HG02852 (cell line): ENCODE measurements around the gene RALGPS1.

ENCODE experiments used
- ATAC-seq: cut with Tn5 transposase; IDR thresholded peaks from one replicate; pipeline ENCODE4 v1.9.1; 2021; ENCODE audit warnings: mild to moderate bottlenecking, moderate library complexity; ENCODE audit not compliant: unreplicated experiment

RALGPS1 gene

DNA sequence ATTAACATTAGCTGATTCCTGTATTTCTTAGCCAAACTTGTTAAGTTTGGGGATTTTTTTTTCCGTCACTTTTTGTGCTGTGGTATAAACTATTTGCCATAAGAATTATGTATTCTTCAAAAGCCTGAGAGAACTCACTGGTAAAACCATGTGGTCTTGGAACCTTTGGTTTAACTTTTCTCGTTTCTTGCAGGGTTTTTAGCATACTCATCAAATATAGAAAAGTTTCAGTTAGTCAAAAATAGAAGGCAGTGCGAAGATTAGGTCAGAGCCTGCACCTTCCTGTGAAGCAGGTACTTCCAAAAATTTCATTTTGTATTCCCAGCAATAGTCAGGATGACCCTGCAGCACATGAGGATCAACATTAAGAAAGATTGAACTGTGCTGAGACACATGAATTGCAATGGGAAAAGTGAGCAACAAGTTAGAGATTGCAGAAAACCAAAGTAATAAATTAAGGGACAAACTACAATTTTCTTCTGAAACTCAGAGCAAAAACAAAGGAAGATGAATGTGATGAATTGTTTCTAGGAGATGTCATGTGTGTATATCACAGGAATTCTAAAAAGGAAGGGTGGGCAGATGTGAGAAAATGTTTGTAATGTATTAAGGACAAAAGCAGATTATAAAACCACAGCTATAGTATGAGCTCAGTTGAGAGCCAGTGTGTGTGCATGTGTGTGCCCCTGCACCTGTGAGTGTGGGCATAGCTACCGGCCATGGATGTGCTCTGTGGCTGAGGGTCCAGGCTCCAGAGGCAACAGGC, 105.6 kb downstream of the RALGPS1 start:
- no peak for ATAC-seq

DNA sequence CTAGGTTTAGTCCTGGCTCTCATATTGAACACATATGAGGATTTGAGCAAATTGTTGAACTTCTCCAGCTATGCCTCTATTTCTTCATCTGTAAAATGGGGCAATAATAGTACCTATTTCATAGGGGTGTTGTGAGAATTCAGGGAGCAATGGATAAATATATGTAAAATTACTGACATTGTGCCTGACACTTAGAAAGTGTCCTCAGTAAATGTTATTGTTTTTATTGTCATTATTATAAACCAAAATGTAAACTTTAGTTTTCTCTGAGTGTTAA, 106.2 kb downstream of the RALGPS1 start:
- ATAC-seq, result no peak

- ATAC-seq, result no peak
Measured at GRCh38 chr9:127021664-127022363, 107.2 kb downstream of the RALGPS1 start.

DNA sequence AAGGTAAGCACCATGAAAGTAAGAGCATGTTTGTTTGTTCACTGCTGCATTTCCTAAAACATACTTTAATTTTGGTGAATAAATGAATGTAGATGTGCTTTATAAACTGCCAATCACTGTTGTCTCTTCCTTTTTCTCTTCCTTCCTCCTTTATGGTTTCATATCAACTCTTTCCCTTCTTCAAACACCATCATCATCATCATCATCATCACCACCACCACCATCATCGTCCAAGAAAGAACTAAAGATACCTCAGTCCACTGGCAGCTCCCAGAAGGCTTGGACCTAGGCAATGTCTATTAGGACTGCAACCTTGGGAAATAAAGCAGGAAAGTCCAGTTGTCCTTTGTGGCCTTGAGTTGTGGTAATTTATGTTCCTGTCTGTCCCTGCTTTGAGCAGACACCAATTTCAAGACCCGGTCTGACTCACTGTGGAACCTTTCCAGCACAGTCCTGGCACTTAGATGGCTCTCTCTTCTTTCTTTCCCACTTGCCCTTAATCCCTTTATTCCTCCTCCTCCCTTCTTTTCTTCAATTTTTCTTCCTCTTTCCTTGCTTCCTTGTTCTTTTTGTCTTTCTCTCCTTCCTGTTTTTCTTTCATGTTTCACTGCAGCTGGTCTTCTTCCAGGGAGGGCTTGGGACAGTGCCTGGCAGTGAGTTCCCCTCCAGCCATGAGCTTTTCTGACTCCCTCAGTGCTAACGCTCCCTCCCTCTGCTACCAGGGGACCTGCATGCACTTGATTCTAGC, 108.5 kb downstream of the RALGPS1 start:
- no peak for ATAC-seq

DNA sequence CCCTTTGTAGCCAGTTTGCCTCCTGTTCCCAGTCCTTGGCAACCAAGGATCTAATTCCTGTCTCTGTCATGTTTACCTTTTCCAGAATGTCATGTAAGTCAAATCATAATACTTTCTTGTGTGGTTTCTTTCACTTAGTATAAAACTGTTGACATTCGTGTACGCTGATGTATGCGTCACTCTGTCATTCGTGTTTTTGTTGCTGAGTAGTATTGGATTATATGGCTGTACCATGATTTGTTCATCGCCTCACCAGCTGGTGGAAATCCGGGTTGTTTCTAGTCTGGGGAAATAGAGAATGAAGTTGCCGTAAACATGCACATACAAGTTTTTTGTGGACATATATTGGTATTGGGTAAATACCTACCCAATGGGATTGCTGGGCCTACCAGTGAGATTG, 110.5 kb downstream of the RALGPS1 start:
- no peak for ATAC-seq

DNA sequence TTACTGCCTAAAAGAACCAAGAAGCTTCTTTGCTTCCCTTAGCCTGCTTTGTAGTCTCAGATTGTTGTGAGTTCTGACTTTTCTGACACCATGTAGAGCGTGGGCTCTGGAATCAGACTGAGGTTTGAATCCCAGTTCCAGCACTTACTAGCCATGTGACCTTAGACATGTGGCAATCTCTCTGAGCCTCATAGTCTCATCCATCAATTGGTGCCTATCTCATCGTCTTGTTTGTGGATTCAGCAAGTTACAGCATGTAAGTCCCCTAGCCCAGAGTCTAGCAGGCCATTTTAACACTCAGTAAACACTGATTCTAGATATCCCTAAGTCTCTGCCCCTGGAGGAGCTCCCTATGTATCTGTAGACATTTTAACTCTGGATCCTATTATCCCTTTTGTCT, 113.1 kb downstream of the RALGPS1 start:
- ATAC-seq, result no peak

DNA sequence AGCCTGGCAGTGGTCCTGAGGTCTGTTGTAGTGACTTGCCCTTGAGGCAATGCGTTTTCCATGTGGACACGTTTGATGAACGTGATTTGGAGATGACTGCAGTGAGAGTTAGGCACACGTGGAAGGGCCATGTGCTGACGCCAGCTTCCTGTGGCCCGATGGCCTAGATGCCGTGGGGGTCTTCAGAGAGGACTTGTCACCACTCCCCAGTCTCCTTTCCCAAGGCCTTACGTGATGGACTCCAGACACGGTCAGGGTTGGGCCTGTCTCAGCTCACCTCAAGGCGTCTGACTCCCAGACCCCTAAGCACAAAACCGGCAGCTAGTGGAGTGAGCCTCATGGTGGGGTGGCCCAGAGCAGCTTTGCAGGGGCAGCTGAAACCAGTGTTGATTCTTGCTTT, 115.0 kb downstream of the RALGPS1 start:
- ATAC-seq, result no peak

- ATAC-seq, result no peak
Measured at GRCh38 chr9:127030814-127031740, 116.5 kb downstream of the RALGPS1 start.

GRCh38 chr9:127032256-127032655, 117.7 kb downstream of the RALGPS1 start:
- no peak for ATAC-seq

DNA sequence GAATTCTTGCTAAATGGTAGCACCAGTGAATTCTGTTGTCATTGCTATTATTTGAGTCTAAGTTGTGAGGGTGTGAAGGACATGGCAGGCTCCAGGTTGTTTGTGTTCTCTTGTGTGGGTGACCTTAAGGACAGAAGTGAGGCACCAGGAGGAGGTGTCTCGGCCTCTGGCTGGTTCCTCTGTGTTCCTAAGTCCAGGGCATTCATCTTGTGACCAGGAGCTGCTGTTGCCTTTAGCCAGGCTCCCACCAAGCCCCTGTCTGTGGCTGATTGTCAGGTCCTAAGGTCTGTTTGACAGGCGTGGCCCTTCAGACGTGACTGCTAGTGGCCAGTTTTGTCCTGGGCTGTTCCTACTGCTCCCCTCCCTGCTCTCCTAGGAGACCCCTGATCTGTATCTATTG, 118.5 kb downstream of the RALGPS1 start:
- ATAC-seq, result no peak

GRCh38 chr9:127033789-127034188, 119.2 kb downstream of the RALGPS1 start:
- no peak for ATAC-seq

GRCh38 chr9:127034691-127035090, 120.1 kb downstream of the RALGPS1 start:
- ATAC-seq, result no peak

GRCh38 chr9:127035423-127035822, 120.8 kb downstream of the RALGPS1 start:
- ATAC-seq, result no peak

DNA sequence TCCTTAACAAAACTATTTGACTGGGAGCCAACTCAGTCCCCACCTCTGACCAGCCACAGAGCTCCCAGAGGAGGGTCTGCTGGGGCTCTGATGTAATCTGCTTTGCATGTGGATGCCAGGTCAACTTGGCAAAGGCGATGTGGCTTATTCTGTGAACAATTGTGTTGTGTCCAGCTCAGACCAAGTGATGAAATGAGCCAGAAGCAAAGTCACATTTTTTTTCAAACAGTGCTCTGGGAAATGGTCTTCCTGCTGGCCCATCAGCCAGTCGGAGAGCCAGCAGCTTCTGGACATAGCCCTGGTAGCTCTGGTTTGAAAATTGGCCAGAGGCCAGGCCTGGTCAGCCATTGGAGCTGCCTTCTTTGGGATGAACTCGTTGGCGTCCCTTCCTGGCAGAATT, 121.4 kb downstream of the RALGPS1 start:
- ATAC-seq, result no peak

DNA sequence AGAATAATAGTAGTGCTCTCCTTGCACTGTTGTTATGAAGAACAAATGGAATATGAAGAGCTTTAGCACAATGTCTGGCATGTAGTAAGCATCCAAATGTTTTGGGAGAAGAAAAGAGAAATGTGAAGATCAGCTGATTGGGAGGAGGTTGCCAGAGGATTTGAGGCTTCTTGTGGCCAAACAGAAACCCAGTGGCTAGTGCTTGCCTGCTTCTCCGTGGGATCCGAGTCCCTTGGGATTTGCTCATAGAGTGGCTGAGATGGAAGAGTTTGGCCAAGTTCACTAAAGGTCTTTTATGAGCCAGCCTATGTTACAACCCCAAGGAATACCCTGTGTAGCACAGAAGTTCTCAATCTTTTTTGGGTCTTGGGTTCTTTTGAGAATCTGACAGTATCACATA, 121.9 kb downstream of the RALGPS1 start:
- ATAC-seq, result no peak

DNA sequence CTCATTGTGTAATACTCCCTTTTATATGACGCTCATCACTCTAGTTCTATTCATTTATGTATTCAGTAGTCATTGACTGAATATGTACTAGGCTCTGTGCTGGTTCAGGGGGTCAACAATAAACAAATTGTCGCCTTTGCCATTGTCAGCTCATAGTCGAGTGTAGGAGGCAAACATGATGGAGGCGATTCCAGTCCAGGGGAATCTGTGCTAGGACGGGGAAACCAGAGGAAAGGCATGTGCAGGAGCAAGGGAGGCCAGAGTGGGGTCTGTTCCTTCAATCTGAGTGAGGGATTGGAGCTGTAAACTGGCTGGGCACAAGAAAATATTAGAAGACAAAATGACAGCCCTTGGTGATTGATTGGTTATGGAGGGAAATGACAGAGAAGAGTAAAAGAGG, 123.9 kb downstream of the RALGPS1 start:
- ATAC-seq, result no peak

- ATAC-seq, result no peak
Measured at GRCh38 chr9:127039492-127039891, 124.9 kb downstream of the RALGPS1 start.

GRCh38 chr9:127045148-127045547, 130.6 kb downstream of the RALGPS1 start:
- ATAC-seq, result no peak

- no peak for ATAC-seq
Measured at GRCh38 chr9:127047971-127048370, 133.4 kb downstream of the RALGPS1 start.

DNA sequence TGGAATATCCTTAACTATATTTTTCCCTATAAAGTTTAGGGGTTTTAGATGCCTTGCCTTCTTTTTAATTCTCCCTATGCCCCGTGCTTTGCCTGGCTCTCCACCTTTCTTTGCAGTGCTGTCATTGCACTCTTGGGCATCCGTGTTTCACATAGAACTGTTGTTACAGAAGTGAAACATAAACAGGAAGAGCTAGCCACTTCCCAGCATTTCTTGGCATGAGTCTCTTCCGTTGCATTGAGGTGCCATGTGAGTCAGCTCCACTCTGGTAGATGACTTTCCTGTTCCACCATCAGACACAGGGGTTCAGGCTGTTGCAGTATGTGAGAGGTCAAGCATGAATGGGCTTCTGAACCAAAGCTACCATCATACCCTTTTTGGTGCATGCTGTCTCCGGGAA, 134.5 kb downstream of the RALGPS1 start:
- ATAC-seq, result no peak

DNA sequence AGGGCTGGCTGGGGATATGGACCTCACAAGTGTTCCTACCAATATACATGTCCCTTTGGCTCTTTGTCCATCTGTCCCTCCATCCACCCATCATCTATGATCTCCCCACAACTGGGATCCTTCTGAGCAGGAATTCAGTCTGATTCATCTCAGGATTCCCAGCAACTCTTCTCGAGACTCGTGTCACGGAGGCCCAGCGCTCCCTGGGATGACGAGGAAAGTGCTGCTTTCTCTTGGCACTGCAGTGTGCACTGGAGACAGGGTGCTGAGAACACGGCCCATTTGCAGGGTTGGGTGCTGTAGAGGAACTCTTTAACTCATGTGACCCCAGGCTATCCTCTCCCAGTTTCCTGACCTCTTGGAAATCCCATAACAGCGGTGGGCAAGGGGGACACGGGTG, 135.0 kb downstream of the RALGPS1 start:
- ATAC-seq, result no peak
